Activated CD4-positive, alpha-beta T cell treated with anti-CD3 and anti-CD28 coated beads for 36 hours (primary cell): Measurements from ENCODE around the gene PADI2. TPM values are rescaled to one million over a fixed set of nuclear protein-coding genes. Genes with fewer than 3 reads are reported as not detected.

Source experiments
- ATAC-seq: fragments of 200-7000 bp; cut with Tn5 transposase; one replicate; pipeline ENCODE4 v1.10.0; 2021; ENCODE audit warnings: mild to moderate bottlenecking, moderate library complexity
- CTCF ChIA-PET: fragments of 350-600 bp; sonication (Branson Sonifier 250); formaldehyde crosslinking; loops from one replicate; lab custom pipeline; 2021; ENCODE audit warnings: antibody characterized with exemption; lab: Charles Lee
- POLR2A ChIA-PET: fragments of 350-600 bp; sonication (Branson Sonifier 250); formaldehyde crosslinking; loops from one replicate; lab custom pipeline; 2021; ENCODE audit warnings: antibody characterized with exemption, inconsistent platforms; lab: Charles Lee
- DNase-seq: peaks from one replicate; pipeline ENCODE4 v3.0.0-alpha.2; 2020
- H3K27ac Mint-ChIP-seq: one replicate; pipeline ENCODE4 v1.8.0; 2021; ENCODE audit warnings: mixed read lengths
- H3K27me3 Mint-ChIP-seq: one replicate; pipeline ENCODE4 v1.8.0; 2021; ENCODE audit warnings: mixed read lengths
- H3K36me3 Mint-ChIP-seq: one replicate; pipeline ENCODE4 v1.8.0; 2021; ENCODE audit warnings: low read depth, mixed read lengths
- H3K4me1 Mint-ChIP-seq: one replicate; pipeline ENCODE4 v1.8.0; 2021; ENCODE audit warnings: mixed read lengths
- H3K4me3 Mint-ChIP-seq: one replicate; pipeline ENCODE4 v1.8.0; 2021; ENCODE audit warnings: mild to moderate bottlenecking, moderate library complexity, mixed read lengths
- H3K9me3 Mint-ChIP-seq: one replicate; pipeline ENCODE4 v1.8.0; 2021; ENCODE audit warnings: low read depth, mixed read lengths
- intact Hi-C, 2 experiments: fragments of 100-400 bp; cut with DNase I in 1 of 2; cut with micrococcal nuclease in 1 of 2; formaldehyde crosslinking; loops; one replicate each; pipeline versions ENCODE4 v1.14.2 to v1.15.1; 2022 to 2024; cut with DNase I, micrococcal nuclease
- total RNA-seq, 2 experiments: library from RNA; stranded (reverse); gene quantifications; one replicate each; pipeline ENCODE4 v1.2.3, GENCODE V29; 2021

PADI2 gene
- total RNA-seq, 2 experiments from 2014 or later: 0.05 TPM; not detected in 1

- CTCF ChIA-PET: no interaction called here
- ATAC-seq (no peak), DNase-seq (no peak)
- Mint-ChIP-seq H3K4me3 (no peak overlapping the region), H3K27me3 (peaks cover 6% of the 10 kb centered on the region), H3K36me3 (no peaks in the 10 kb centered on the region), H3K9me3 (no peaks in the 10 kb centered on the region), H3K27ac (no peak overlapping the region), H3K4me1 (no peaks in the 10 kb centered on the region)
- intact Hi-C loops: no loop called here
- POLR2A ChIA-PET: no interaction called here
Measured at GRCh38 chr1:17096584-17096983, 22.7 kb downstream of the PADI2 start.

GRCh38 chr1:17095141-17095540 lies 24.1 kb downstream of the PADI2 start:
- ATAC-seq (no peak), DNase-seq (no peak)
- Mint-ChIP-seq H3K4me3 (no peak overlapping the region), H3K9me3 (no peaks in the 10 kb centered on the region), H3K27ac (no peak overlapping the region), H3K27me3 (peaks cover 6% of the 10 kb centered on the region), H3K36me3 (no peaks in the 10 kb centered on the region), H3K4me1 (no peaks in the 10 kb centered on the region)
- intact Hi-C loops: no loop called here
- POLR2A ChIA-PET: no interaction called here
- CTCF ChIA-PET: no interaction called here

GRCh38 chr1:17094664-17095063 lies 24.6 kb downstream of the PADI2 start:
- H3K27me3 Mint-ChIP-seq: peaks cover 6% of the 10 kb centered on the region

GRCh38 chr1:17093822-17094393 lies 25.3 kb downstream of the PADI2 start:
- intact Hi-C loops: no loop called here
- ChIA-PET POLR2A (no interaction called here), CTCF (no interaction called here)

More at GRCh38 chr1:17094664-17095063, 24.6 kb downstream of the PADI2 start:
- H3K4me1 Mint-ChIP-seq: no peaks in the 10 kb centered on the region
- H3K4me3 Mint-ChIP-seq: no peak overlapping the region
- DNase-seq (no peak), ATAC-seq (no peak)
- intact Hi-C loops: no loop called here
- ChIA-PET CTCF (no interaction called here), POLR2A (no interaction called here)
- H3K9me3 Mint-ChIP-seq: no peaks in the 10 kb centered on the region
- H3K36me3 Mint-ChIP-seq: no peaks in the 10 kb centered on the region
- H3K27ac Mint-ChIP-seq: no peak overlapping the region

GRCh38 chr1:17091252-17091651 lies 28.0 kb downstream of the PADI2 start:
- ChIA-PET POLR2A (no interaction called here), CTCF (interaction anchor here (0.6 kb wide), 2 partner anchors 139 to 1620 kb away, joined by 3 read pairs; no protein-coding TSS in a partner anchor)
- Mint-ChIP-seq H3K4me1 (no peaks in the 10 kb centered on the region), H3K27me3 (peaks cover 6% of the 10 kb centered on the region), H3K9me3 (no peaks in the 10 kb centered on the region), H3K36me3 (no peaks in the 10 kb centered on the region), H3K27ac (no peak overlapping the region), H3K4me3 (no peak overlapping the region)
- DNase-seq: no peak
- no peak for ATAC-seq
- intact Hi-C loops: no loop called here

More at GRCh38 chr1:17093822-17094393, 25.3 kb downstream of the PADI2 start:
- Mint-ChIP-seq H3K36me3 (no peaks in the 10 kb centered on the region), H3K27me3 (peaks cover 6% of the 10 kb centered on the region), H3K27ac (no peak overlapping the region), H3K9me3 (no peaks in the 10 kb centered on the region), H3K4me1 (no peaks in the 10 kb centered on the region), H3K4me3 (no peak overlapping the region)
- DNase-seq: no peak
- ATAC-seq: no peak

- Mint-ChIP-seq H3K4me1 (no peaks in the 10 kb centered on the region), H3K36me3 (no peaks in the 10 kb centered on the region), H3K9me3 (no peaks in the 10 kb centered on the region), H3K4me3 (no peak overlapping the region), H3K27me3 (no peaks in the 10 kb centered on the region), H3K27ac (no peak overlapping the region)
- DNase-seq: no peak
- ATAC-seq: no peak
- intact Hi-C loops: no loop called here
- POLR2A ChIA-PET: no interaction called here
- CTCF ChIA-PET: interaction anchor here (0.6 kb wide), 1 partner anchor 8 kb away, joined by 3 read pairs; no protein-coding TSS in a partner anchor
Measured at GRCh38 chr1:17089506-17089905, 29.7 kb downstream of the PADI2 start.

GRCh38 chr1:17086751-17087150 lies 32.5 kb downstream of the PADI2 start:
- POLR2A ChIA-PET: no interaction called here

GRCh38 chr1:17084787-17085186 lies 34.5 kb downstream of the PADI2 start:
- CTCF ChIA-PET: interaction anchor here (0.7 kb wide), 2 partner anchors 8 to 31 kb away, joined by 3 to 4 read pairs; no protein-coding TSS in a partner anchor
- Mint-ChIP-seq H3K4me1 (no peaks in the 10 kb centered on the region), H3K9me3 (no peaks in the 10 kb centered on the region), H3K36me3 (no peaks in the 10 kb centered on the region), H3K27me3 (no peaks in the 10 kb centered on the region), H3K27ac (no peak overlapping the region), H3K4me3 (no peak overlapping the region)
- ATAC-seq: no peak
- DNase-seq: no peak
- intact Hi-C loops: no loop called here
- POLR2A ChIA-PET: no interaction called here

More at GRCh38 chr1:17086751-17087150, 32.5 kb downstream of the PADI2 start:
- peak; percentile 9 for DNase-seq
- no peak for ATAC-seq
- Mint-ChIP-seq H3K9me3 (no peaks in the 10 kb centered on the region), H3K27me3 (no peaks in the 10 kb centered on the region), H3K4me3 (no peak overlapping the region), H3K27ac (no peak overlapping the region), H3K4me1 (no peaks in the 10 kb centered on the region), H3K36me3 (no peaks in the 10 kb centered on the region)
- intact Hi-C loops: no loop called here
- CTCF ChIA-PET: no interaction called here

GRCh38 chr1:17082761-17083160 lies 36.5 kb downstream of the PADI2 start:
- CTCF ChIA-PET: no interaction called here
- no peak for DNase-seq

GRCh38 chr1:17081439-17081838 lies 37.8 kb downstream of the PADI2 start:
- H3K36me3 Mint-ChIP-seq: no peaks in the 10 kb centered on the region
- H3K27ac Mint-ChIP-seq: no peak overlapping the region
- ATAC-seq: no peak
- H3K27me3 Mint-ChIP-seq: no peaks in the 10 kb centered on the region
- H3K4me3 Mint-ChIP-seq: no peak overlapping the region
- ChIA-PET CTCF (interaction anchor here (0.6 to 1.7 kb wide), 3 partner anchors 9 to 25 kb away, joined by 3 to 5 read pairs (median 3); no protein-coding TSS in a partner anchor), POLR2A (no interaction called here)
- intact Hi-C loops: no loop called here
- H3K9me3 Mint-ChIP-seq: no peaks in the 10 kb centered on the region
- no peak for DNase-seq
- no peaks in the 10 kb centered on the region for H3K4me1 Mint-ChIP-seq

More at GRCh38 chr1:17082761-17083160, 36.5 kb downstream of the PADI2 start:
- Mint-ChIP-seq H3K36me3 (no peaks in the 10 kb centered on the region), H3K4me1 (no peaks in the 10 kb centered on the region), H3K4me3 (no peak overlapping the region), H3K27ac (no peak overlapping the region), H3K27me3 (no peaks in the 10 kb centered on the region), H3K9me3 (no peaks in the 10 kb centered on the region)
- ATAC-seq: no peak
- intact Hi-C loops: no loop called here
- POLR2A ChIA-PET: no interaction called here

GRCh38 chr1:17080880-17081279 lies 38.4 kb downstream of the PADI2 start:
- DNase-seq: no peak
- no peak overlapping the region for H3K27ac Mint-ChIP-seq
- POLR2A ChIA-PET: no interaction called here

GRCh38 chr1:17080085-17080759 lies 39.0 kb downstream of the PADI2 start:
- DNase-seq: no peak
- Mint-ChIP-seq H3K27ac (no peak overlapping the region), H3K27me3 (no peaks in the 10 kb centered on the region), H3K9me3 (no peaks in the 10 kb centered on the region), H3K4me1 (no peaks in the 10 kb centered on the region), H3K36me3 (no peaks in the 10 kb centered on the region), H3K4me3 (no peak overlapping the region)
- ChIA-PET CTCF (interaction anchor here (0.6 to 1.7 kb wide), 2 partner anchors 9 to 15 kb away, joined by 3 to 5 read pairs; no protein-coding TSS in a partner anchor), POLR2A (no interaction called here)
- intact Hi-C loops: no loop called here
- ATAC-seq: no peak

More at GRCh38 chr1:17080880-17081279, 38.4 kb downstream of the PADI2 start:
- Mint-ChIP-seq H3K27me3 (no peaks in the 10 kb centered on the region), H3K36me3 (no peaks in the 10 kb centered on the region), H3K4me1 (no peaks in the 10 kb centered on the region), H3K9me3 (no peaks in the 10 kb centered on the region), H3K4me3 (no peak overlapping the region)
- no peak for ATAC-seq
- intact Hi-C loops: no loop called here
- CTCF ChIA-PET: interaction anchor here (0.6 to 1.7 kb wide), 3 partner anchors 9 to 25 kb away, joined by 3 to 5 read pairs (median 3); no protein-coding TSS in a partner anchor
